Brain (organoid and tissue), 1 donor: Measurements from ENCODE around the gene SLX4. TPM values are rescaled to one million over a fixed set of nuclear protein-coding genes. Genes with fewer than 3 reads are reported as not detected.

Source experiments
- polyA plus RNA-seq: library from polyadenylated mRNA; stranded (reverse); fragments of 350-450 nt; fragmentation: Illumina TruSeq; extraction: RNeasy Lipid Tissue Mini Kit (QIAGEN cat#74804); gene quantifications from one replicate; pipeline ENCODE4 v1.2.3, GENCODE V29; 2015; ENCODE audit warnings: low read depth, low replicate concordance; ENCODE audit not compliant: insufficient read depth

The SLX4 gene
- polyA plus RNA-seq, 1 donor from 2014 or later, result 6.3 TPM

Other genes starting within 250 kb of the SLX4 start
- gene ZSCAN32, start 210.6 kb downstream of the SLX4 start, polyA plus RNA-seq, result 8.3 TPM
- gene ZNF174, start 210.4 kb downstream of the SLX4 start, polyA plus RNA-seq, result 14.5 TPM
- 0.78 TPM for gene ZNF597, start 168.1 kb downstream of the SLX4 start, polyA plus RNA-seq
- 64.4 TPM for gene NAA60, start 167.9 kb downstream of the SLX4 start, polyA plus RNA-seq
- gene C16orf90, start 116.1 kb downstream of the SLX4 start, polyA plus RNA-seq, result not detected
- gene CLUAP1, start 110.6 kb downstream of the SLX4 start, polyA plus RNA-seq, result 29.2 TPM
- 0.14 TPM for gene NLRC3, start 34.2 kb downstream of the SLX4 start, polyA plus RNA-seq
- 8.3 TPM for gene DNASE1, start 43.1 kb upstream of the SLX4 start, polyA plus RNA-seq
- gene TRAP1, start 105.9 kb upstream of the SLX4 start, polyA plus RNA-seq, result 80.4 TPM